NCI-H82 treated with DMSO at 0.1 percent for 48 hours (cell line): Measurements from ENCODE around the gene NCR2.

ENCODE experiments used
- DNase-seq: peaks from one replicate; lab custom pipeline; 2025; ENCODE audit not compliant: unreplicated experiment; lab: John Stamatoyannopoulos, UW

Gene NCR2

DNA sequence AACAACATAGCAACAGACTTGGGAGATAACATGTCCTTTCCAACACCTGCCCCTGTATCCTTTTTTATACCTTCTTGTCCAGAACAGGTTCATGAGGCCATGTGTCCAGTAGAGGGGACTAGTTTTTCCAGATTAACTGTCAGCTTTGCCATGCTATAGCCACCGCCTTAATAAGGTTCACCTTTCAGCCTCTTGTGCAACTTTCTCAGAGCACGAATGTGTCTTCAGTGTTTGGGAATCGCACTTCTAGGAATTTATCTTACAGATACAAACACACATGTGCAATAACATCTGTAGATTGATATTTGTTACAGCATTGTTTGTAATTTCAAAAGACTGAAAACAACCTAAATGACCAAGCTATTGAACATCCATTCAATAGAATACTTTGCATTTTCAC lies 21.4 kb downstream of the NCR2 start:
- no peak for DNase-seq

DNA sequence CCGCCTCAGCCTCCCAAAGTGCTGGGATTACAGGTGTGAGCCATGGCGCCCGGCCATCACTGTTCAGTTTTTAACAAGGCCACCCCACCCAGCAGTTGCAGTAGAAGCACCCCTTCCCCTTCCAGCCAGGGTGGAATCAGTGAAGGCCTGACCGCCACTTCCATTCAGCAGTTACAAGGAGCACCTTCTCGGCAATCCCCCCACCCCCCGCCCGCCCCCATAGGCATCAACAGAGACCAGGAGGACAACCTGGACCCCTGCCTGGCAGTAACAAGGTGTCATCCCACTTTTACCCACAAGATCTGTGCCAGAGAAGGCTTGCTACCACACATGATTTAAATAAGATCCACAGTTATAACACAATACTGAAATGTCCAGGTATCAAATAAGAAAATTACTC lies 23.1 kb downstream of the NCR2 start:
- no peak for DNase-seq

DNA sequence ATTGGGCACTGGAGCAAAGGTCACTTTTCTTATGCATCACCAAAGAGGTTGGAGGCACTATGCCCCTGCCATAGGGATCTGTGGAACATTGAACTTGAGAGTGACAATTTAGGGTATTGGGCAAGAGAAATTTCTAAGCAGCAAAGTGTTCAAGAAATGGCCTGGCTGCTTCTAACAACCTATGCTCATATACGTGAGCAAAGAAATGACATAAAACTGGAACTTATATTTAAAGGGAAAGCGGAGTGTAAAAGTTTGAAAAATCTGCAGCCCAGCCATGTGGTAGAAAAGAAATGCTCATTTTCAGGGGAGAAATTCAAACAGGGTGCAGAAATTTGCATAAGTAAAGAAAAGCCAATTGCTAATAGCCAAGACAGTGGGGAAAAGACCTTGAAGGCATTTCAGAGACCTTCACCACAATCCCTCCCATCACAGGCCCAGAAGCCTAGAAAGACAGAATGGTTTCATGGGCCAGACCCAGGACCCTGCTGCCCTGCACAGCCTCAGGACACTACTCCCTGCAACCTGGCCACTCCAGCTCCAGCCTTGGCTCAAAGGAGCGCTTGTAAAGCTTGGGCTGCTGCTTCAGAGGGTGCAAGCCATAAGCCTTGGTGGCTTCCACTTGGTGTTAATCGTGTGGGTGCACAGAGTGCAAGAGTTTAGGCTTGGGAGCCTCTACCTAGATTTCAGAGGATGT lies 24.4 kb downstream of the NCR2 start:
- DNase-seq = no peak

DNA sequence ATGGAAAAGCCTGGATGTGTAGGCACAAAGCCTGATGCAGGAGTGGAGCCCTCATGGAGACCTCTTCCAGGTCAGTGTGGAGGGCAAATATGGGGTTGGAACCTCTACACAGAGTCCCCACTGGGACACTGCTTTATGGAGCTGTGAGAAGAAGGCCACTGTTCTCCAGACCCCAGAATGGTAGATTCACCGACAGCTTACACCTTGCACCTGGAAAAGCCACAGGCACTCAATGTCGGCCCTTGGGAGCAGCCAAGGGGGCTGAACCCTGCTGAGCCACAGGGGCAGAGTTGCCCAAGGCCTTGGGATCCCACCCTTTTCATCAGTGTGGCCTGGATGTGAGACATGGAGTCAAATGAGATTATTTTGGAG lies 24.9 kb downstream of the NCR2 start:
- DNase-seq = no peak

DNA sequence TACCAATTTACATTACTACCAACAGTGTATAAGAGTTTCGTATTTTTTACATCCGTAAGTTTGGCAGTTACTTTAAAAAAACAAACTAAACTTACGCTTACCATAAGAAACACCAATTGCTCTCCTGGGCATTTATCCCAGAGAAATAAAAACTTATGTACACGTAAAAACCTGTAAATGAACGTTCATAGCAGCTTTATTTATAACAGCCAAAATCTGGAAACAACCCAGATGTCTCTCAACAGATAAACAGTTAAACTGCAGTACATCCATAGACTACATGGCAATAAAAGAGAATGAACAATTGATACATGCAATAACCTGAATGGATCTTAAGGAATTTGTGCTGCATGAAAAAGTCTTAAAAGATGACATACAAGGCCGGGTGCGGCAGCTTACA lies 30.7 kb downstream of the NCR2 start:
- no peak for DNase-seq

DNA sequence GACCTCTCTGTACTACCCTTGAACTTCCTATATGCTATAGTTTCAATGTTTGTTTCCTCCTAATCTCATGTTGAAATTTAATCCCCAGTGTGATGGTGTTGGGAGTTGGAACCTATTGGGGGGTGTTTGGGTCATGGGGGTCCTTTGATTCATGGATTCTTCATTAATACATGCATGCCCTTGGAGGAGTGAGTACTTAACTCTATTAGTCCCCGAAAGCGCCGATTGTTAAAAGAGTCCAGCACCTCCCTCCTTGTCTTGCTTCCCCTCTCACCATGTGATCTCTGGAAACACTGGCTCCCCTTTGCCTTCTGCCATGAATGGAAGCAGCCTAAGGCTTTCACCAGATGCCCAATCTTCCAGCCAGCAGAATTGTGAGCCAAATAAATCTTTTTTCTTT lies 31.7 kb downstream of the NCR2 start:
- no peak for DNase-seq

DNA sequence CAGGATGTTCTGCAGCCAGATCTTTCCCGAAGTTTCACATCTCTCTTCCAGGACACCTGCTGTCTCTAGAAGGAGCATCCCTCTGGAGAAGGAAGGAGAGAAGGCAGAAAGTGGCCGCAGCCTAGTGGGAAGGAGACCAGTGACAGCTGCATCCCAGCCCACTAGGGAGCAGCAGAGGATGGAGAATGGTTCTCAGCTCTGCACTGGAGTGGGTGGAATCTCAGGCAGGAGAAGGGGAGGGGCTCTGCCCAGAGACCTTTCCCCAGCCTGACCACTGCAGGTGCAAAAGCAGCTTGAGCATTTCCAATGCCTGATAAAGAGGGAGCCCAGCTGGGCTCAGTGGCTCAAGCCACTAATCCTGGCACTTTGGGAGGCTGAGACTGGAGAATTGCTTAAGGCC lies 32.3 kb downstream of the NCR2 start:
- peak; percentile 63 for DNase-seq

DNA sequence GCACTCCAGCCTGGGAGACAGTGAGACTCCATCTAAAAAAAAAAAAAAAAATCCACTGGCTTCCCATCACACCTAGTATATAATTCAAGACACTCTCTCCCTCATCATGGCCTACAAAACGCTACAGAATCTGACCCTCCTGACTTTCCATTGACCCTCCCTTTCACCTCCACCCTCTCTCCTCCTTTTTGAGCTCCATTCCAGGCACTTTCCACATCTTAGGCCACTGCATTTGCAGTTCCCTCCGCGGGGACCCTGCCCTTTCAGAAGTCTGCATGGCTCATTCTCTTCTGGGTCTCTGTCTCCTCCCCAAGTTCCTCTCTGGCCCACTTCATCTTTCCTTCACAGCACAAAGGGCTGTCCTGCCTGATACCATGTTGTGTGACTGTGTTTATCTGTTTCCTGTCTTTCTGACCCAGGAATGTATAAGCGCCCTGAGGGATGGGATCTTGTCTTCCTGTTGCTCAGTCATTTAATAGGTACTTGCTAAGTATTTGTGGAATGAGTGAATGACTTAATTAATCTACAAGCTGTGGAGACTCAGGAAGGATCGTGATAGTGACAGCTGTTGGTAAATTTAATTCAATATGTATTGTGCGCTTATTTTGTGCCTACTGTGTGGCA lies 35.2 kb downstream of the NCR2 start:
- DNase-seq = no peak

DNA sequence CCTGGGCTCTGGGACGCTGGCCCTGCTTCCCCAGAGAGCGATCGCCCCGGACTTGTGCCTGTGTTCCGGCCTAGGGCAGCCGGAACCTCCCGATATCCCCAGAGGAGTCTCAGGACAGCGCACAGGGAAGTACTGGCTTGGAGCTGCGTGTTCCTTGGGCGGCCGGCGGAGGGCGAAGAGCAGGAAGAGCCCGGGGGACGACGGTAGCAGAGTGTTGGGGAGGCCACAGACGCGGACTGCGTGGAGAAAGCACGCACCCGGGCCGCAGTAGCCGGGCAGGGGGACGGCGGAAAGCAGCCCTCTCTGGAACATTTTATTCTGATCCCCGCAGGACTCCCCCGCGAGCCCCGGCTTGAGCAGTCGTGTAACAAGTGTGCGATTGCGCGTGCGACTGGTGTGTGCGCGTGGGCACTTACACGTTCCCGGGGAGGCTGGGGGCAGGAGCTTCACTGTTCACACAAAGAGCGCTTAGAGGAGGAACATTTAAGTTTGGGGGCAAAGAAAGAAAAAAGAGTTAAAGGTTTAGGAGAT lies 36.1 kb downstream of the NCR2 start:
- DNase-seq = peak; percentile 8

DNA sequence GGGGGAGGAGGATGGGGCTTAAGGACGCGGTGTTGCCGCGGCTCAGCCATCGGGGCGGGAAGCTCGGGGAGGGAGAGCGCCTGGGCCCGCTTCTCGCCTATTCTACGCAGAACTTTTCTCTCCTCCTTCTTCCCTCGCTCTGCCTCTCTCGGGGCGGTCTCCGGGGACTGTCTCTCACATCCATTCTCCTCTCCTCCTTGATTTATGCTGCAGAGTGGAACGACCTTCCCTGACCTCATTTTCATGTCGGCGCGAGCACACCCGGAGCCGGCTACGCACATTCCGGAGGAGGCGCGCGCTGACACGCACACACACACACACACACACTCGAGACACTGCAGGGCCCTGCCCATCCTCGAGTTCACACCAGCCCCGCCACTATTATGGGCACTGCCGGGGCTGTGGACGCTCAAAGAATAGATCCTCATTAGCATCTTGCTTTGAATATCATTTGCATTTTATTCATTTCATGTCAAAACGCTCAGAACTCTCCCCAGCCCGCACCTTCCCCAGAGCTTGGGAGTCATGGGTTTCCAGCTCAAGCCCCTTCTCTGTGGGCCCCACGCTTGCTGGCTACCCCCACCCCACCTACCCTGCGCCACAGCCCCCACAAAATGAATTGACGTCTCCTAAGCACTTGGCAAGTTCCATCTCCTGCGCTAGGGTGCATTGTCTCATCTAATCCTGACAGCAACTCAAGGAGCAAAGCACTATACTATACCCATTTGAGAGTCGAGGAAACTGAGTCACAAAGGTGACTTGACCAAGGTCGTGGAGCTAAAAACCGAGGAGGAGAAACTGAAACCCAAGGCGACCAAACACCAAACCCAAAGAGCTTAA lies 36.8 kb downstream of the NCR2 start:
- no peak for DNase-seq

DNA sequence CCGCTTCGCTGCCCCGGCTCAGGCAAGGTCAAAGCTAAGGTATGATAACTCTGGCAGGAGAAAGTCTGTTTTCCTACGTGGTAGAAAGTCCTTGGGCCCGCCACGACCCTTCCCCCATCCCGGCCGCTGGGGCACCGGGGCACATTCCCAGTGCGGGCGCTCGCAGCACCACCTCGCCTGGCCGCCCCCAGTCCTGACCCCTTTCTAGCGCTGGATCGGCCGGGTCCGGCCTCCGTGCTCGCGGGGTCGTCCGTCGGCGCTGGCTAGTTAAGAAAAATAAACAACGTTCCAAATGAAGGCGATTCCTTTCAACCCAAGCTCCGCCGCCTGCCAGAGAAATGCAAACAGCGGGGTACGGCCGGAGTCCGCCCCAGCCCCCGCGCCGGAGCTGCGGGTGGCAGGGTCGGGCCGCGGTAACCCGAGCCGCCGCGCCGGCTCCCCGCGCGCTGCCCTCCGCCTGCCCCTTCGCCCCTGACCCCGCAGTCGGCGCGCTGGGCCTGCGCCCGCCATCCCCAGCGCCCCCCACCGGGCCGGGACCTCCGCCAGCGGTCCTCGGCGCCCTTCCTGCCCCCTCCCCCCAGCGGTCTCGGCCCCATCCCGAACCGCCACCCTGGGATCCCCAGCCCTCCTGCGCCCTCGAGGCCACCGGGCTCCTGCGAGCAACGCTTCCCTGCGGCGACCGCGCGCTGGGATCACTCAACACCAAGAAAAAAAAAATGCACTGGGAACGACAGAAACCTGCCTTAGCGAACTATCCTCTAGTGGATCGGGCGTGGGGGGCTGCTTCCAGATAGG lies 37.6 kb downstream of the NCR2 start:
- no peak for DNase-seq

DNA sequence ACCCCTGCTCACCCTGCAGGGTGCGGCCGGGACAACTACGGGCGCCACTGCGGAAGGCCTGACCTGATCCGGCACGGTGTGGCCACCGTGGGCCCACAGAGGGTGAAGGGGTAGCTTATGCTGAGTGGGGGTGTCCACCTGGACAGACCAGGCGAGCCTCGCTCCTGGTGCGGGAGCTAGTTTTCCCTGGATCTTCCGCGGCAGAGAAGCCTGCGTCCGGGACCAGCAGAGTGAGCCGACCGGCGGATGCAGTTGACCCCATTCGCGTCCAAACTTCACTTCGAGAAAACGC lies 38.2 kb downstream of the NCR2 start:
- DNase-seq = no peak

DNA sequence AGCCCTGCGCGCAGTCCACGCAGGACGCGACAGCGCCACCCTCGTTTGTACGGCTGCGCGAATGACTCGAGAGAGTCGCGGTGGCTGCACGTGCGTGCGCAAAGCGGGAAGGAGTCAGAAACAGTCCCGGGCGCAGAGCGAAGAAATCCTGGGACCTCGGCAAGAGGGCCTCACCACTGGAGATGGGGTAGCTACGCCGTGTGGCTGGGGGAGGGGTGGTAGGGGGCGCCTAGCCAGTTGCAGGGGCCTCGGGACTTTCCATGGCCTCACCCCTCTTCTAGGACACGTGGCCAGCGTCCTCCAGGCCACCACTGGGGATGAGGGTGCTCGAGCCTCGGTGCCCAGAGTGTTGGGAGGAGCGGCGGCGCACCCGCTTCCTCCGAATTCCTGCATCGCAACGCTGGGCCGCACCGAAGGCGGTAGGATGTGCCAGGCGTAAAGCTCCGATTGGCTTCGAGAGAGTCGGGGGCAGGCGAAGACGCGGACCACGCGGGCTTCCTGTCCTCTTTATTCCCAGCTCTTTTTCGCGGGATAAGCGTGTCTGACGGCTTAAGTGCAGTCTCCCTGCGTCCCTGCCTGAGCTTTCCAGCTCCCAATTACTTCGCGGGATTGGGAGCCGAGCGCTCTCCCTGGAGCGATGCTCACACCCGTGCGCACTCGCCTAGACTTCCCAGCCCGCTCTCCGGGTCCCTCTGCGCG lies 38.7 kb downstream of the NCR2 start:
- DNase-seq = no peak

DNA sequence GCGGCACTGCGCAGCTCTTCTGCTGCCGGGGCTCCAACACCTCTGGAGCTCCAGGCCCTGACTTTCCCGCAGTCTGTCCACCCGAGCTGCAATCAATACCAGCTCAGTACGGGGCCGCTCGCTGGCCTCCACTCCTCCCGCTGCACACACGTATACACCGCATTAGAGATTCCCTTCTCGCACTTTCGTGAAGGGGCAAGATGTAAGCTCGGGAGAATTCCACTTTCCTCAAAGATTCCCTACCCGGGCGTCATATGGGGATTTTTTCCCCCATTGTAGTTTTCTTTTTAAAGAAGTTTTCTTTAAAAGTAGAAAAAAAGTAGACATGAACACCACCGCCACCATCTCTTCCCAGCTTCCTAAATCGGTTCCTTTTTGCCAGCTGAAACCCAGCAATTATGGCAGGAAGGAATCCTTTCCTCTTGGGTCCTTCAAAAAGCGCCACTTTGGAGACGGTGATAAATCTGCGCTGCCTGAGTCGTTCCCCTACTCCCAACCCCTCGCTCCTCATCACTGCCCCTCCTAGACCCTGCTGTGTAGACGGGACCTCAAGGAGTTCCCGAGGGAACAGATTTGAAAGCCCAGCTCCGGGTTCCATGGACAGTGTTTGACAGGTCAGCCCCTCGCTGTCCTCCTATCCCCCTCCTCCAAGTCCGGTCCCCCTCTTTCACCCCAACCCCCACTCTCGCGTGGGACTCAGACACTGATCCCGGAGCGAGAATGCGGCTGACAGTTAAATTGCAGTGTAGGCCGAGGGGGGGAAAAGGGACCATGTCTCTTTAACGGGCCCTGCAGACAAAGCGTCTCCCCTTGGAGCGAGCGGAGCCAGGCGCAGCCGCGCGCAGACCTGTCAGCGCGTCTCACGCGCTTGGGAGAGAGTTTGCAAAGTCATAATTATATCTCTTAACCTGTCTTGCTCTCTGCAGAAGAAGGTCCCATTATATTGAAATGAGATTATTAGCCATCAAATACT lies 39.5 kb downstream of the NCR2 start:
- no peak for DNase-seq

DNA sequence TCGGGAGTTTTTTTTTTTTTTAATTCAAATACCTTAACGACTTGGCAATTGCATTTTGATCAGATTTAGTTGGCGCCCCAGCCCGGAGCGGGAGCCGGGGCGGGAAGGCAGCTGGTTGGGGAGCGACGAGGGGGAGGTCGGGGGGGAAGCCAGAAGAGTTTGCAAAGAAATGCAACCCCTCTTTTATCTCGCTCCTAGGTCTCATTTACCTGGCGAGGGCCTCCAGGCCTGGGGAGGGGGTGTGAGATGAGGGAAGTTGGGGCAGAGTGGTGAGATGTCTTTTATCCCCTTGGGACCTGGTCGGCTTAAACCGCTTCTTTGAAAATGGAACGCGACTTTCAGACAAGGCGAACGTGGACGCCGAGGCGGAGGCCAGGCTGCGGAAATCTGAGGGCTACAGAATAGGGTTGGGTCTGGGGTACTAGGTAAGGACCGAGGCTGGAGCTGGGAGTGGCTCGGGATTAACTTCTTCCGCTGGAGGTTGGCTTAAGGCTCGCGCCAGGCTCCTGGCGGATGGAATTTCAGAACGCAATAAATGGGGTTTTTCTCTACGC lies 40.3 kb downstream of the NCR2 start:
- DNase-seq = no peak

DNA sequence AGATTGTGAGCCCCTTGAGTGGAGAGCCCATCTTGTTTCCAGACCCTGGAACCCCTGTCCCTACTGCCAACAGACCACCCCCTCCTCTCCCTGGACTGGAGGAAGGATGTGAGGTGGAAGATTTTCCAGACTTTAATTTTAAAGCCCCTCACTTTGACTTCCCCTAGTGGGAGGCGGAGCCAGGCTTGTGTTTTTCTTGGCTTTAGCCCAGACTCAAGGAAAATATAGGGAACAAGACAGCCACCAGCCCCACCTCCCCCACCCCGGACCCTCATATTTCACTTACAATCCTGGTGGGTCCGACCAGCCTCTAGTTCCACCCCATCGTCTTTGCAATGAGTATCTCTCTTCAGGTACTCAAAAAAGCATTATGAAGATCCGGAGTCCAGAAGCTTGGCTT lies 40.8 kb downstream of the NCR2 start:
- DNase-seq = no peak

DNA sequence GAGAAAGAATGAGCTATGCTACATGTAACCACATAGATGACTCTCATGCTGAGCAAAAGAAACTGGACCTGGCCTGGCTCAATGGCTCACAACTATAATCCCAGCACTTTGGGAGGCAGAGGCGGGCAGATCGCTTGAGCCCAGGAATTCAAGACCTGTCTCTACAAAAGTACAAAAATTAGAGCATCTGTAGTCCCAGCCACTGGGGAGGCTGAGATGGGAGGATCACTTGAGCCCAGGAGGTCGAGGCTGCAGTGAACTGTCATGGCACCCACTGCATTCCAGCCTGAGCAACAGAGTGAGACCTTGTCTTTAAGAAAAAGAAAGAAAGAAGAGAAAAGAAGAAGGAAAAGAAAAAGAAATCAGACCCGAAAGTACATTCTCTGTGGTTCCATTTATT lies 41.7 kb downstream of the NCR2 start:
- DNase-seq = no peak

DNA sequence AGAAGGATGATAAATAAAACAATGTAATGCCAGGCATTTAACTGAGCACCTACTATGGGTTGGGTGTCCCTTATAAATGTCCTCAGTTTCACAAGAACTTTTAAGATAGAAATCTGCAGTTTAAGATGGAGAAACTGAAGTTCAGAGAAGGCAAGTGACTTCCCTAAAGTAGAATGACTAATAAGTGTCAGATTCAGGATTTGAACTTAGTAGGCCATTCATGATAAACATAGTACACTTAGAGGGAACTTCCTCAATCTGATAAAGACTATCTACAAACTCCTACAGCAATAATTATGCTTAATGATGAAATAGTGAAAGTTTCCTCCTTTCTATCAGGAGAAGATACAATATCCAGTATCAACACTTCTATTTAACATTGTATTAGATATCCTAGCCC lies 43.9 kb downstream of the NCR2 start:
- DNase-seq = no peak

DNA sequence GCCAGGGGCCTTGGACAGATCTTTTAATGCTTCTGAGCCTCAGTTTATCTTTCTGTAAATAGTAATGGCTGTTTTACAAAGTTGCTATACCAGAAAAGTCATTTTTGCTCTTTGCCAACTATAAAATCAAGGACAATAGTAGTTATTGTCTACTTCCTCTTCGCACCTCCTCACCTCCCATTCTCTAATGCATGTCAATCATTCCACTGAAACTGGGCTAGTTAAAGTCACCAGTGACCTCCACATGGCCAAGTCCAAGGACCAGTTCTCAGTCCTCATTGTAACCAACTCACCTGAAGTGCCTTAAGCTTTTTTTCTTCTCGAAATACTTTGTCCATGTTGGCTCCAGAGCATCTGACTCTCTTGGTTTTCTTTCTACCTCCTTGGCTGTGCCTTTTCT lies 51.2 kb downstream of the NCR2 start:
- no peak for DNase-seq
